T-cell (primary cell): ENCODE results near the gene PPP1R13B. TPM values are rescaled to one million over a fixed set of nuclear protein-coding genes. Genes with fewer than 3 reads are reported as not detected.

Experiments used
- ATAC-seq, 4 experiments: fragments of 200-7000 bp in 3 of 4; fragments of 150-1000 bp in 1 of 4; cut with Tn5 transposase; replicated peaks in 1 of 4; 1 replicate in 3 of 4; 2 replicates in 1 of 4; pipeline ENCODE4 v1.10.0; 2021; ENCODE audit warnings: moderate library complexity in 3 of 4, mild to moderate bottlenecking in 2 of 4, moderate number of reproducible peaks in 1 of 4
- CTCF ChIA-PET, 2 donors: fragments of 300-600 bp; sonication (Branson Sonifier 250); formaldehyde crosslinking; loops; one replicate each; lab custom pipeline; 2022; ENCODE audit warnings: antibody characterized with exemption in 2 of 2; lab: Charles Lee
- POLR2A ChIA-PET, 2 donors: fragments of 300-600 bp; sonication (Branson Sonifier 250); formaldehyde crosslinking; loops; one replicate each; lab custom pipeline; 2022; ENCODE audit warnings: antibody characterized with exemption in 2 of 2; lab: Charles Lee
- DNase-seq, 35 experiments: peaks; one replicate each; pipeline versions ENCODE4 v3.0.0 to v3.0.0-alpha.2; 2013 to 2023
- H3K27ac ChIP-seq: one replicate; pipeline ENCODE4 v1.5.1; 2013; ENCODE audit warnings: low read length
- H3K27me3 ChIP-seq, 2 experiments: replicated peaks in 1 of 2; 1 replicate in 1 of 2; 2 replicates in 1 of 2; pipeline versions ENCODE4 v1.6.1 to v1.7.0; 2013; ENCODE audit warnings: low read length in 1 of 2, mixed read lengths in 1 of 2; ENCODE audit not compliant: control insufficient read depth in 2 of 2, insufficient read depth in 2 of 2; ENCODE audit errors: extremely low read depth in 1 of 2
- H3K36me3 ChIP-seq, 2 donors: 1 replicate in 1 of 2; 2 replicates in 1 of 2; pipeline versions ENCODE4 v1.6.1 to v1.7.0; 2013; ENCODE audit warnings: low read length in 1 of 2; ENCODE audit not compliant: control insufficient read depth in 2 of 2, insufficient read depth in 1 of 2; ENCODE audit errors: extremely low read depth in 1 of 2
- H3K4me1 ChIP-seq, 2 experiments: 1 replicate in 1 of 2; 2 replicates in 1 of 2; pipeline versions ENCODE4 v1.6.1 to v1.7.0; 2013; ENCODE audit warnings: low read length in 2 of 2, mixed read lengths in 1 of 2; ENCODE audit not compliant: insufficient read depth in 2 of 2, control insufficient read depth in 1 of 2; ENCODE audit errors: extremely low read depth in 1 of 2
- H3K4me3 ChIP-seq, 2 donors: 1 replicate in 1 of 2; 2 replicates in 1 of 2; pipeline versions ENCODE4 v1.5.1 to v1.7.0; 2013; ENCODE audit warnings: mild to moderate bottlenecking in 2 of 2, low read length in 1 of 2, moderate library complexity in 1 of 2; ENCODE audit not compliant: control insufficient read depth in 1 of 2; ENCODE audit errors: extremely low read depth in 1 of 2
- H3K9me3 ChIP-seq: 2 replicates; pipeline ENCODE4 v1.7.0; 2013
- H3K27ac Mint-ChIP-seq, 2 donors: one replicate each; pipeline ENCODE4 v1.8.0; 2020 to 2021; ENCODE audit warnings: mild to moderate bottlenecking in 2 of 2, mixed read lengths in 2 of 2
- H3K27me3 Mint-ChIP-seq, 2 donors: one replicate each; pipeline ENCODE4 v1.8.0; 2021 to 2022; ENCODE audit warnings: mixed read lengths in 2 of 2
- H3K36me3 Mint-ChIP-seq: one replicate; pipeline ENCODE4 v1.8.0; 2021; ENCODE audit warnings: mixed read lengths
- H3K4me1 Mint-ChIP-seq, 3 donors: one replicate each; pipeline ENCODE4 v1.8.0; 2020 to 2022; ENCODE audit warnings: mixed read lengths in 3 of 3, mild to moderate bottlenecking in 1 of 3
- H3K4me3 Mint-ChIP-seq, 3 donors: one replicate each; pipeline ENCODE4 v1.8.0; 2020 to 2022; ENCODE audit warnings: mild to moderate bottlenecking in 3 of 3, mixed read lengths in 3 of 3, moderate library complexity in 3 of 3
- H3K9me3 Mint-ChIP-seq, 3 donors: one replicate each; pipeline ENCODE4 v1.8.0; 2020 to 2022; ENCODE audit warnings: mixed read lengths in 3 of 3
- WGBS: methylation state at CpG from one replicate; pipeline ENCODE4 v1.1.5; 2013; ENCODE audit warnings: missing lambda C conversion rate; ENCODE audit not compliant: insufficient coverage; 5-methylcytosine and 5-hydroxymethylcytosine counted together
- total RNA-seq, 35 experiments: library from RNA in 6 of 35; stranded (reverse) in 6 of 35; fragments of 120-200 nt in 1 of 35; gene quantifications; one replicate each; pipeline versions ENCODE4 v1.2.1 to v1.2.4 and lab custom pipeline; 2013 to 2026

The PPP1R13B gene
- total RNA-seq, 5 donors from 2014 or later (not counting 1 experiment from before 2014, with no cell fraction given), result 23.8 to 32.4 (median 29.9) TPM

DNA sequence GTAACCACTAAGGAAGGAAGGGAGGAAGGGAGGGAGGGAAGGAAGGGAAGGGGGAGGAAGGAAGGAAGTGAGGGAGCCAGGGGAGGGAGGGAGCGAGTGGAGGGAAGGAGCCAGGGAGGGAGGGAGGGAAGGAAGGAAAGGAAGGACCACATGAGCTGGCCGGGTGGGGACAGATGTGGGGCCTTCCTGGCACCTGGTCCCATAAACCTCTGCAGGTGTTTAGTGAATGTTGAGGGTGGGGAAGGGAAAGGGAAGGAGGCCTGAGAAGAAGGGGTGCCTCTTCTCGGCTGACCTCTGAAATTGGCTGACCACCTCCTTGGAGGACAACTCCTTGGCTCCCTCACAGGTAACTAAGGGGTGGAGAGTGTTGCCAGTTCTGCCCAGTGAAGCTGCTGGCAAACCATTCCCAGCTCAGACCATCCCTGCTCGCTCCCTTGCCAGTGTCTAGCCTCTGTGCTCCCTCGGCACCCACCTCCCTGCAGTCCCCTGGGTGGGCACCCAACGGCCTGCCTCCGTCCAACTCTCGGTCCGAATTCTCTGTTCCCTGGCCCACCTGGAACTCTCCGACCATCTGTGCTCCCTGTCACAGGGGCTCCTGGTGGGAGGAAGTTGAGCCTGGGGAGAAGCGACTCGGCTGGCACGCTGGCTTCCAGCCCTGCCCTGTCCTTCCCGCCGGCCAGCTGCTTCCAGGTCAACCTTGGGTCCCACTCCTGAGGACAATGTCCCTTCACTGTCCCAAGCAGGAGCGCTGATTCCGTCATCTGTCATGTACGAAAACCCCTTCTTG is 12.2 kb upstream of the PPP1R13B start:
- Mint-ChIP-seq H3K4me1 (peaks cover 3 to 6% (median 4%) of the 10 kb centered on the region in 3 donors), H3K4me3 (no peak overlapping the region), H3K9me3 (no peaks in the 10 kb centered on the region), H3K27me3 (peaks cover 5 to 11% of the 10 kb centered on the region in 2 donors), H3K36me3 (no peaks in the 10 kb centered on the region), H3K27ac (no peak overlapping the region)
- ATAC-seq, result no peak
- CTCF ChIA-PET, result interaction anchor here in 1 of 2 donors (0.7 kb wide), 1 partner anchor 171 kb away, joined by 3 read pairs; no protein-coding TSS in a partner anchor
- Histone ChIP-seq H3K27ac (no peak overlapping the region), H3K4me1 (peaks cover 0 to 4% of the 10 kb centered on the region in 2 experiments), H3K9me3 (no peaks in the 10 kb centered on the region), H3K4me3 (no peak overlapping the region), H3K36me3 (no peaks in the 10 kb centered on the region), H3K27me3 (peaks cover 0 to 12% of the 10 kb centered on the region in 2 experiments)
- POLR2A ChIA-PET, result interaction anchor here in 1 of 2 donors (0.6 to 0.7 kb wide), 2 partner anchors 54 to 91 kb away, joined by 3 to 5 read pairs; no protein-coding TSS in a partner anchor
- no peak for DNase-seq
- 75% methylated on average over 14 of the region's 18 CpGs for WGBS

DNA sequence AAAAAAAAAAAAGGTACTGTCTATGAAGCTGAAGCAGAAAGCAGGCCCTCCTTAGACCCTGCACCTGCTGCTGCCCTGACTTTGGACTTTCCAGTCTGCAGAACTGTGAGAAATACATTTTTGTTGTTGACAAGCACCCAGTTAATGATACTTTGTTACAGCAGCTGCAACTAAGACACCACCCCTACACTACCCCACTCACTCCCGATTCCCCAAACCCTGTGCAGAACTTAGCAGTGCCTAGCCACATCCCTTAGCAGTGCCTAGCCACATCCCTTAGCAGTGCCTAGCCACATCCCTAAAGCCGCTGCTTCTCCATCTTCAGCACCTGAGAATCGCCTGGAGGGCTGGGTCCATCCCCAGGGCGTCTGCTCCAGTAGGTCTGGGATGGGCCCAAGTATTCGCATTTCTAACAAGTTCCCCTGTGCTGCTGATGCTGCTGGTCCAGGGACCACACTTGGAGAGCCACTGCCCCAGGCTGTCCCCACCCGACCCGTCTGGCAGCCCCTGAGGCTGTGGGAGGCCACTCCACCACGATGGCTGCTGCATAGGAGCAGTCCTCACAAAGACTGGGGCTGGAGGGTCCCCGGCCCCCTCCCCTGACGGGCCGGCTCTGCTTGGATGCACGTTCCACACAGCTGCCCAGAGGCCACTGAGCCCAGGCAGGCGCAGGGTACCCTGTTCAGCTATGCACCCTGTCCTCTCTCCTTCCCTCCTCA is 10.8 kb upstream of the PPP1R13B start:
- Histone ChIP-seq H3K27ac (no peak overlapping the region), H3K4me1 (peaks cover 0 to 4% of the 10 kb centered on the region in 2 experiments), H3K4me3 (no peak overlapping the region), H3K27me3 (peaks cover 0 to 12% of the 10 kb centered on the region in 2 experiments), H3K36me3 (no peaks in the 10 kb centered on the region), H3K9me3 (no peaks in the 10 kb centered on the region)
- WGBS, result 80% methylated on average over 13 of the region's 13 CpGs
- CTCF ChIA-PET, result no interaction called here
- Mint-ChIP-seq H3K4me3 (no peak overlapping the region), H3K27ac (no peak overlapping the region), H3K36me3 (no peaks in the 10 kb centered on the region), H3K9me3 (no peaks in the 10 kb centered on the region), H3K4me1 (peaks cover 5 to 10% (median 9%) of the 10 kb centered on the region in 3 donors), H3K27me3 (peaks cover 5 to 11% of the 10 kb centered on the region in 2 donors)
- POLR2A ChIA-PET, result no interaction called here
- no peak for ATAC-seq
- no peak for DNase-seq

DNA sequence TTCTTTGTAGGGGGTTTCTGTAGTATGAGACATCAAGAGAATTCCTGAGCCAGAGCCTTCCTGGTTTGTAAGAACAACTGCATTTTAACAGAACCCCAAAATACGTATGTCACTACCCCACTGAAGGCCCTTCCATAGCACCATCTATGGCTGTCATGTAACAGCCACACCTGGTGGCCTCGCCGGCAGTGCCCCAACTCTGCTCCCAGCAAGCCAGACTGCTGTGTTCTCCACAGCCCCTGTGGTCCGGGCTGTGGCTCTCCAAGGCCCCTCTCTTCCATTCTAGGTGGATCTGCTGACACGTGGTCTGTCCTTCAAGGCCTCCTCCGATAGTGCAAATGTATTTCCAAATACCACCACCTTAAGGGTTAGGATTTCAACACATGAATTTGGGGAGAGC is 9.9 kb upstream of the PPP1R13B start:
- Histone ChIP-seq H3K36me3 (no peaks in the 10 kb centered on the region), H3K4me1 (peaks cover 0 to 4% of the 10 kb centered on the region in 2 experiments), H3K9me3 (no peaks in the 10 kb centered on the region), H3K27me3 (peaks cover 0 to 12% of the 10 kb centered on the region in 2 experiments), H3K4me3 (no peak overlapping the region), H3K27ac (no peak overlapping the region)
- H3K9me3 Mint-ChIP-seq, result no peaks in the 10 kb centered on the region
- ChIA-PET CTCF (no interaction called here), POLR2A (no interaction called here)
- H3K27ac Mint-ChIP-seq, result no peak overlapping the region
- H3K4me1 Mint-ChIP-seq, result peaks cover 5 to 10% (median 9%) of the 10 kb centered on the region in 3 donors
- H3K4me3 Mint-ChIP-seq, result no peak overlapping the region
- no peak for ATAC-seq
- H3K36me3 Mint-ChIP-seq, result no peaks in the 10 kb centered on the region
- 64% methylated on average over 3 of the region's 6 CpGs for WGBS
- no peak for DNase-seq
- H3K27me3 Mint-ChIP-seq, result peaks cover 5 to 10% of the 10 kb centered on the region in 2 donors

DNA sequence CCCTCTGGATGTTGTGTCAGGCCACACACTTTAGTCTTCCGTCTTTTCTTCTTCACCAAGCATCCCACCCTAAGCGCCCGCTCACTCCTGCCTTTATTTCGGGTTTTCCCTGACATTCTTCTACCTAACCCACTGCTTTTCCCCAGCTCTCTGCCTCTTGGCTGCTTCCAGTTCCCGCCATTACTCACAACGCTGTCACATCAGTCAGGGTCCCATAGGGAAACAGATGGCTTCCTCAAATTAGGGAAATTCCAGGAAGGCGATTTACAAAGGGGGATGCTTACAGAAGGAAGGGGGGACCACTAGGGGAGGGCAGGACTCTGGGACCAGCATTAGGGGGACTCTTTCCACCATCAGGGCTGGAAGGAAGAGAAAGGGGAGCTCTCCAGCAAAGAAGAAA is 9.2 kb upstream of the PPP1R13B start:
- peaks cover 4 to 8% of the 10 kb centered on the region in 2 donors for H3K27me3 Mint-ChIP-seq
- Histone ChIP-seq H3K36me3 (no peaks in the 10 kb centered on the region), H3K4me1 (peaks cover 0 to 4% of the 10 kb centered on the region in 2 experiments), H3K27ac (no peak overlapping the region), H3K4me3 (no peak overlapping the region), H3K27me3 (peaks cover 0 to 12% of the 10 kb centered on the region in 2 experiments), H3K9me3 (no peaks in the 10 kb centered on the region)
- ChIA-PET CTCF (no interaction called here), POLR2A (interaction anchor here in 1 of 2 donors (0.6 kb wide), 1 partner anchor 179 kb away, joined by 3 read pairs; no protein-coding TSS in a partner anchor)
- no peak overlapping the region for H3K27ac Mint-ChIP-seq
- WGBS, result 70% methylated on average over 5 of the region's 7 CpGs
- no peak for ATAC-seq
- peaks cover 5 to 10% (median 9%) of the 10 kb centered on the region in 3 donors for H3K4me1 Mint-ChIP-seq
- H3K4me3 Mint-ChIP-seq, result no peak overlapping the region
- no peaks in the 10 kb centered on the region for H3K9me3 Mint-ChIP-seq
- no peak for DNase-seq
- H3K36me3 Mint-ChIP-seq, result no peaks in the 10 kb centered on the region

DNA sequence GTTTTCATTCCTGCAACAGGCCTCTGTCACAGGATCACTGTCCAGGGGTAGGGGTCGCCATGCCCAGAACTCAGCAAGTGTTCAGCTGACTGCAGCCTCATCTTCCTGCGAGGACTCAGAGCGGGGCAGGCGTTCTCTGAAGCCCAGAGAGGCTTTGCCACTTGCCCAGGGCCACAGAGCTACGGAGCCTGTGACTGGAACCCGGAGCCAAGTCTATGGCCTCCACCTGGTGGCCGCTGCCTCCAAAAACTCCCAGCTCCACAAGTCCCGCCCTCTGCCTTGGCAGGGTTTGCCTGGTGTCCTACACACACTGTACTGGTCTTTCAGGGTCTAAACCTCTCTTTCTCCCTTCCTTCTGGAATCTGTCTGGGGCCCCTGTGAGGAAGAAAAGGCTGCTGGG is 8.7 kb upstream of the PPP1R13B start:
- H3K27me3 ChIP-seq, result peaks cover 0 to 7% of the 10 kb centered on the region in 2 experiments
- Mint-ChIP-seq H3K27ac (no peak overlapping the region), H3K36me3 (no peaks in the 10 kb centered on the region), H3K27me3 (peaks cover 0 to 4% of the 10 kb centered on the region in 2 donors), H3K9me3 (no peaks in the 10 kb centered on the region), H3K4me1 (peaks cover 5 to 10% (median 9%) of the 10 kb centered on the region in 3 donors), H3K4me3 (no peak overlapping the region)
- ChIA-PET CTCF (no interaction called here), POLR2A (interaction anchor here in 1 of 2 donors (0.6 kb wide), 1 partner anchor 179 kb away, joined by 3 read pairs; no protein-coding TSS in a partner anchor)
- H3K36me3 ChIP-seq, result no peaks in the 10 kb centered on the region
- no peak overlapping the region for H3K4me3 ChIP-seq
- peaks cover 0 to 4% of the 10 kb centered on the region in 2 experiments for H3K4me1 ChIP-seq
- no peak overlapping the region for H3K27ac ChIP-seq
- H3K9me3 ChIP-seq, result no peaks in the 10 kb centered on the region
- DNase-seq, result no peak
- WGBS, result 84% methylated on average over 8 of the region's 8 CpGs
- ATAC-seq, result no peak

DNA sequence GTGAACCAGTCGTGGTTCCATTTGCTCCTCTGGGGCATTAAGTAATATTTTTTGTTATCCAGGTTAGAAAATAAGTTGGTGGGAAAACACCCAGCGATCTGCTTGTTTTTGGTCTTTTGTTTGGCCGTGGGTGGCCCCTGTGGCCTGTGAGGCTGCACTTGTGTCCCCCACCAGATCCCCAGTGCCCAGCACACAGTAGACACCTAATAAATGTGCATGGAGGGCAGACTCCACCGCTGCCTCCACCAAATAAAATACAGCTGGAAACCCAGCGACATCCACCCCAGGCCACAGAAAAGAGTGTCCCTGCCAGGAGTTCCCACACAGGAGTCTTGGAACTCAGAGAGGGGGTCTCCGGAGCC is 8.3 kb upstream of the PPP1R13B start:
- CTCF ChIA-PET, result no interaction called here
- no peak for ATAC-seq

More for the DNA sequence above, 8.3 kb upstream of the PPP1R13B start:
- H3K27ac ChIP-seq, result no peak overlapping the region
- POLR2A ChIA-PET, result no interaction called here
- H3K27me3 ChIP-seq, result peaks cover 0 to 7% of the 10 kb centered on the region in 2 experiments
- peaks cover 0 to 4% of the 10 kb centered on the region in 2 experiments for H3K4me1 ChIP-seq
- peaks cover 5 to 10% (median 9%) of the 10 kb centered on the region in 3 donors for H3K4me1 Mint-ChIP-seq
- DNase-seq, result no peak
- H3K36me3 ChIP-seq, result no peaks in the 10 kb centered on the region
- no peaks in the 10 kb centered on the region for H3K36me3 Mint-ChIP-seq
- peaks cover 0 to 4% of the 10 kb centered on the region in 2 donors for H3K27me3 Mint-ChIP-seq
- WGBS, result 76% methylated on average over 5 of the region's 6 CpGs
- no peak overlapping the region for H3K4me3 Mint-ChIP-seq
- no peaks in the 10 kb centered on the region for H3K9me3 ChIP-seq
- H3K9me3 Mint-ChIP-seq, result no peaks in the 10 kb centered on the region
- no peak overlapping the region for H3K4me3 ChIP-seq
- H3K27ac Mint-ChIP-seq, result peak overlapping the region in 1 of 2 donors; percentile 5
